H54 (cell line): ENCODE measurements around the gene CNIH3.

Experiments
- DNase-seq: peaks from one replicate; pipeline ENCODE4 v3.0.0; 2011; ENCODE audit warnings: low spot score, mixed read lengths; ENCODE audit not compliant: insufficient read length
- FAIRE-seq: peaks from 3 replicates; lab custom pipeline; 2011; peaks lifted over from hg19 to GRCh38; lab: Jason Lieb, UNC
- POLR2A ChIP-seq: IDR thresholded peaks from 2 replicates; pipeline ENCODE4 v1.6.1; 2011; ENCODE audit warnings: low read depth, mild to moderate bottlenecking, low read length

CNIH3 gene

GRCh38 chr1:224789311-224789710 is 173.2 kb downstream of the CNIH3 start:
- no peak for FAIRE-seq
- TF ChIP-seq POLR2A, result no peak

More at GRCh38 chr1:224789311-224789710, 173.2 kb downstream of the CNIH3 start:
- DNase-seq, result no peak
